HG03103 (cell line): ENCODE data around the gene RPL13.

Experiments used
- ATAC-seq: cut with Tn5 transposase; IDR thresholded peaks from one replicate; pipeline ENCODE4 v1.9.1; 2021; ENCODE audit warnings: low read depth; ENCODE audit not compliant: unreplicated experiment

The RPL13 gene

DNA sequence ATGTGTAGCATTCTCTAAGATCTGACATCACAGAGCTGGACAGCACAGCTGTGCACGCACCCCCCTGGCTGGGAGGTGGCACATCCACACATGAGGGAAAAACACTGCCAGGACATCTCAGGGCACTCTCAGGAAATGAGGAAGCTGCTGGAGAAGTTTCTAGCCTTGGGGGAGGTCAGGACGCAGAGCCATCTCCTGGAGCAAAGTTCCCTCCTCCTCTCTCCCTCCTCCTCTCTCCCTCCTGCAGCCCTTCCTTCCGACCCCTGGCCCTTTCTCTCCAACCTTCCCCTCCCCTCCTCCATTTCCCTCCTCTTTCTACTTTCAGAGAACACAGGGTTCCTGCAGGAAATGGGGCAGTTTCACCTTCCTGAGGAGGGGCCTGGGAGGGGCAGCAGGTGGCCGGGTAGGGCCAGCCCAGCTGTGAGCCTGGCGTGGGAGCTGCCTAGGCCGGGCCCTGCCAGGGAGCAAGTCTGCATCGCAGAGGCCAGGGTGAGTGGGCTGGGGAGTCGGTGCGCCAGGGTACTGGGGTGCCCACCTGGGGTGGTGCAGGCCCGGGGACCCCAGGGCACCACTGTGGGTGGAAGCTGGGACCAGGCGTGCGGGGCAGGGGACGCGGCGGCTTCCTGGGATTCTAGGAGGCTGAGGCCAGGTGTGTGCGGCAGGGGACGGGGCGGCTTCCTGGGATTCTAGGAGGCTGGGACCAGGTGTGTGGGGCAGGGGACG, 52.9 kb downstream of the RPL13 start, which contains the start of gene DPEP1:
DPEP1 (plus strand) TSS at position 412 of the 723 bp plus-strand sequence. CDS start 16,769 bp downstream, outside the sequence.
- no peak for ATAC-seq

GRCh38 chr16:89613954-89614459, 53.5 kb downstream of the RPL13 start:
- no peak for ATAC-seq
